HG03175 (cell line): ENCODE results near the gene LRCH1.
A peak's percentile ranks its signal among the peaks of the same experiment; 100 is the strongest.

Experiments
- ATAC-seq: cut with Tn5 transposase; IDR thresholded peaks from one replicate; pipeline ENCODE4 v1.9.1; 2021; ENCODE audit warnings: mild to moderate bottlenecking, moderate library complexity; ENCODE audit not compliant: unreplicated experiment

Gene LRCH1

GRCh38 chr13:46686171-46686570 is 133.2 kb downstream of the LRCH1 start:
- ATAC-seq: no peak

GRCh38 chr13:46687810-46688209 is 134.8 kb downstream of the LRCH1 start:
- ATAC-seq: peak; percentile 53

GRCh38 chr13:46688306-46688705 is 135.3 kb downstream of the LRCH1 start:
- ATAC-seq: no peak

- no peak for ATAC-seq
These were observed 145.0 kb downstream of the LRCH1 start for GRCh38 chr13:46698014-46698413.

- no peak for ATAC-seq
These were observed 146.0 kb downstream of the LRCH1 start for GRCh38 chr13:46698910-46699460.

- no peak for ATAC-seq
These were observed 159.6 kb downstream of the LRCH1 start for GRCh38 chr13:46712524-46712923.

- no peak for ATAC-seq
These were observed 162.4 kb downstream of the LRCH1 start for GRCh38 chr13:46715363-46715762.

GRCh38 chr13:46716821-46717220 is 163.9 kb downstream of the LRCH1 start:
- ATAC-seq: no peak

GRCh38 chr13:46717275-46717674 is 164.3 kb downstream of the LRCH1 start:
- ATAC-seq: no peak

- ATAC-seq: no peak
These were observed 164.9 kb downstream of the LRCH1 start for GRCh38 chr13:46717856-46718255.

GRCh38 chr13:46720189-46720588 is 167.2 kb downstream of the LRCH1 start:
- ATAC-seq: peak; percentile 71

- no peak for ATAC-seq
These were observed 168.1 kb downstream of the LRCH1 start for GRCh38 chr13:46721054-46721453.

GRCh38 chr13:46726347-46726746 is 173.4 kb downstream of the LRCH1 start:
- ATAC-seq: no peak

- no peak for ATAC-seq
These were observed 175.8 kb downstream of the LRCH1 start for GRCh38 chr13:46728777-46729176.

- ATAC-seq: no peak
These were observed 178.6 kb downstream of the LRCH1 start for GRCh38 chr13:46731535-46731934.

- ATAC-seq: no peak
These were observed 182.5 kb downstream of the LRCH1 start for GRCh38 chr13:46735425-46735824.

GRCh38 chr13:46736541-46737310 is 183.8 kb downstream of the LRCH1 start:
- ATAC-seq: no peak

GRCh38 chr13:46738055-46738454 is 185.1 kb downstream of the LRCH1 start:
- ATAC-seq: no peak

GRCh38 chr13:46738766-46739165 is 185.8 kb downstream of the LRCH1 start:
- ATAC-seq: no peak

GRCh38 chr13:46739447-46740098 is 186.6 kb downstream of the LRCH1 start:
- no peak for ATAC-seq

- no peak for ATAC-seq
These were observed 190.2 kb downstream of the LRCH1 start for GRCh38 chr13:46743191-46743590.

GRCh38 chr13:46745062-46745461 is 192.1 kb downstream of the LRCH1 start:
- ATAC-seq: no peak
